HG03439 (cell line): ENCODE measurements around the gene LRRC7.
"Not testable (repeated sequence)": the region's sequence is repeated elsewhere in the genome, so short reads cannot be mapped to it uniquely, and the experiment has no call there.

Experiments
- ATAC-seq: cut with Tn5 transposase; IDR thresholded peaks from one replicate; pipeline ENCODE4 v1.9.1; 2021; ENCODE audit warnings: mild to moderate bottlenecking, moderate library complexity; ENCODE audit not compliant: unreplicated experiment

Gene LRRC7

DNA sequence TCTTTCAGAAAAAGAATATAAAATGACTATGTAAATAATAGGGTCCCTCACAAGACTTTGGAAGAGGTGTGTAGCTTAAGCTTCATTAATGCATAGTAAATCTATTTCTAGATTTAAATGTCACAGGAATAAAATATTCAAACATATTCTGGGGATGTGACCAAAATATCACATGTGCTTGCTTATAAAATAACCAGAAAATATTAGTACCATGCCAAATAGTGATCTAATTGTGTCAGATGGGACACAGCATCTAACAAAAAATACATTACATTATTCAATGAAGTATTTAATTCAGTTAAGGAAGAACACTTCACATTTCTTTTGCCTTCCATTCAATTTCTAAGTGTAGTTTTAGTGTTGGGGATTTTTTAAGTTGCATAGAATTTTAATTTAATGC lies 458.1 kb downstream of the LRRC7 start:
- ATAC-seq = no peak

DNA sequence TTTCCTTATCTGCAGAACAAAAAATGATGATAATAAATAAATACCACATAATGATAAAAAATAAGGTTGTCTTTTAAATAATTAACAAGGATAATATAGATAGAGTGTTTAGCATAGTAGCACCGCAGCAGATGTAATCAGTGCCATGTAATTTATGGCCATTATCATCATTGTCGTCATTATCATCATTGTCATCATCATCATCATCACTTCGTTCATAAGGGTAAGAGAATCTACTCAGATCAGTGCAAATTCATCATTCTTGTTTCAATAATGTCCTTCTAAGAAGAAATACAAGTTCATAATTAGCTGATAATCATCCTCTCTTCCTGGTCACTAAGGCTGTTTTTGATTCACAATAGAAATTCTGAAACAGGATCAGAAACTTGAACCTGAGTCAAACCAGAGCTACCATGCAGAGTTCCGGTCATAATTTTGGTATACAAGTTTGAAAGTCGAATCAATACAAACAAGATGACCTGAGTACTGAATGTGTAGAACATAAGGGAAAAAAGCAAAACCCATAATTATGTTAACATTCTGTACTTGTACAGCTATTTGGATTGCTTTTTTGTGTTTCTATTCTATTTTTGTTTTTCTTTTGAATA lies 465.6 kb downstream of the LRRC7 start:
- peak; percentile 71 for ATAC-seq

DNA sequence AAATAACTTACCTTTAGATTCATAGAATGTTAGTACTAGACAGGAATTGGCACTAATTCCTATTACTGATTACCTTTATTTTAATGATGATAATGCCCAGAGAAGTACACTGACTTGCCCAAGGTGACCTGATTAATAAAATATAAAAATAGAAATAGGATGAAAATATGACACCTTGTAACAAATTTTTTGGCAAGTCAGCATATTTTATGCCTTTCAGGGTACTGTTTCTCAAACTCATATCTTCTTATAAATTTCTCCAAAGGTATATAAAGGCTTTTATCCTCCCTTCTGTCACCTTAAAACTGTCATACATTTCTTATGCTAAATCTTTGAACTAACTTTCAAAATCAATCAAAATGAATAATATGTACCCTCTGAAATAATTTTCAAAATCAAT lies 466.2 kb downstream of the LRRC7 start:
- no peak for ATAC-seq

DNA sequence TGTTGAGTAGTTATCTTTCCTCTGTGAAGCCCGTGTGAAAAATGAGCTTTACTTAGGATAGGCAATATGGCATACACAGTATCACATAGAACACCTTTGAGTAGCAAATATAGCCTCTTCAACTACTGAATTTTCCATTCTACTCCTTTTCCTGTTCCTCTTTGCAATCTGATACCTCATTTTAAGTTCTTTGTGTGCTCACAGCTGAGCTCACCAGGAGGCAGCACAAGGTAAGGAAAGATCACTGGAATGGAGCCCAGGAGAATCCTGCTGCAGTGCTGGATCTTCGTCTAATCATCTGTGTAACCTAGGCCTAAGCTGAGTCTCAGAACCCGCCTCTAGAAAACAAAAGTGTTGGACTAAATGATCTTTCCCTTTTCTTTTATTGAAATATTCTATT lies 466.7 kb downstream of the LRRC7 start:
- no peak for ATAC-seq

DNA sequence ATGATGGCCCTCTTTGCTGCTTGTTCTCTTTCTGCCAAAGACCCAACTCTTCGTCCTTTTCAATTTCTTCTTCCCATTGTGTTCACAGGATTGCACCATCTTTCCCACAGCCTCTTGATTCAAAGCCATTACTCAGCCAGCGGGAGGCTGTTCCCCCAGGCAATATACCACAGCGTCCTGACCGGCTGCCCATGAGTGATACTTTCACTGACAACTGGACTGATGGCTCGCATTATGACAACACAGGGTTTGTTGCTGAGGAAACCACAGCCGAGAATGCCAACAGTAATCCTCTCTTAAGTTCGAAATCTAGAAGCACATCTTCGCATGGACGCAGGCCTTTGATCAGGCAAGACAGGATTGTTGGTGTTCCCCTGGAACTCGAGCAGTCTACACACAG lies 470.3 kb downstream of the LRRC7 start:
- ATAC-seq = no peak

DNA sequence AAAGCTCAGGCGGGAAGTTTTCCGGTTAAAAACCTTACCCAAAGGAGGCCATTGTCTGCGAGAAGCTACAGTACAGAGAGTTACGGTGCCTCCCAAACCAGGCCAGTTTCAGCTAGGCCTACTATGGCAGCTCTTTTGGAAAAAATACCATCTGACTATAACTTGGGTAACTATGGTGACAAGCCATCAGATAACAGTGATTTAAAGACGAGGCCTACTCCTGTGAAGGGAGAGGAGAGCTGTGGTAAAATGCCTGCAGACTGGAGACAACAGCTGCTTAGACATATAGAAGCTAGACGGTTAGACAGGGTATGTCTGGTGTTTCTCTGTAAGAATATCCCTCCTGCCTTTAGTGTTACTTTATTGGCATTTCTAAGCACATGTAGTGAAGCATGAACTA lies 471.8 kb downstream of the LRRC7 start:
- no peak for ATAC-seq

DNA sequence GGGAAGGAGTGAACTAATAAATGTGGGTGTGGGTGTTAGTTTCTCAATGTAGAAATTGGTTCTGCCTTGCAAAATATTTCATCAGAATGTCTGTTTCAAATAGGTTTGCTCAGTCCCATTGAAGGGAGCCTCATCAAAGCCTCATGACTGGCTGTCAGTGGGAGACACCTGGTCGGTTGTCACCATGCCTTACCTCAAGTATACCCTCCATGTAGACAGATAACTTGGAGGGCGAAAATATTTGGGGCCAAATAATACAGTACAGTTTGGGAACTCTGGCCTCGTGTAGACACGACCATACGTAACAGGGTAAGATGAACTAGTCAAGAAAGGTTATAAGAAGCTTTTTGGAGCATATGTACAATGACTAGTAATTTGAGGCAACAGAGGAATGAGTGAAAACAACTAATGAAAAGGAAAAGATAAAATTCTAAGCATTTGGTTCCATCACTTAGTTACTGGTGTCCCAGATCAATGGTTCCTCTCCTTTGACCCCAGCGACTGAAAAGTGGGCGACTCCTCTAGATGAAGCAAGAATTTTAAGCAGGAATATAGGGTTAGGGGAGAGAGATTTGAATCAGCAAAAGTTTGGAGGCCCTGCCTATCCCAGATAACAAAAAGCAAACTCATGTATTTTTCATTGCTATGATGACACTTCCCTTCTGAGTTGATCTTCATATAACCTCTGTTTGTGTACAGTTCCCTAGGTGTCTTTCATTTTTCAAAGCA lies 473.8 kb downstream of the LRRC7 start:
- ATAC-seq = no peak

DNA sequence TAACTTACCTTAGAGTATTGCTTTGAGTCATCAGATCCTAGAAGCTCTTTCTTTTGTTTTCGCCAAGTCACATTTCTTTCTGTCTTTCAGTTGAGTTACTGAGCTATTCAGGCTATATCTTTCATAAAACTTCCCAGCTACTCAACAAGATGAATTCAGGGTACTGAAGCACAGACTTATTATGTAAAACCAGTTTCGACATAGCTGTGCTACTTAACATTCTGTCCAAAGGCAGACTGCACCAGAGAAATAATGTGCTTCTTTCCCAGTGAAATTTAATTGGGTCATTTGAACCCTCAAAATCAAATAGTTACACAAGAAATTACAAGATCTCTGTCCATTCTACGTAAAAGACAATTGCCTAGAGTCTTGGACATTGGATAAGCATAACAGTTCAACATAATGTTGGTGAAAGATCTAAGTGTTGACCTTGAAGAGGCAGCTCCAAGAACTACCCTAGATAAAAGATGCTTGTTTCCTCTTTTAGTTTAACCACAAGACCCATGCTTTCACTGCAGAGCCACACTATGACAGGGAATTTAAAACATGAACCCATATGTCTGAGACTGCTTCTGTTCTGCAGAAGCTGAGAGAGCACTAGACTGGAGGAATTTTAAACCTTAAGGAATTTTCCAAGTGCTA lies 474.5 kb downstream of the LRRC7 start:
- no peak for ATAC-seq

DNA sequence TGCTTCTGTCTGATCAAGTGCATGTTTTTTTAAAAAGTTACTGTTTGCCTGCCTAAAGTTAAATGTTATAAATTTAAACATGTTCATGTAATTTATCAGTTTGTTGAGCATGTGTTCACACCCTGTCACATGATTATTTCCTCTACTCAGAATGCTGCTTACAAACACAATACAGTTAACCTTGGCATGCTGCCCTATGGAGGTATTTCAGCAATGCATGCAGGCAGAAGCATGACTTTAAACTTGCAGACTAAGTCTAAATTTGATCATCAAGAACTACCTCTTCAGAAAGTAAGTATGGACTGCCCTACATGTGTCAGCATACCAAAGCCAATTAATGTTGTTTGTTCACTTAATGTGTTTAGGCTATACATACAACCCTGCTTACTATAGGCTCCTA lies 476.1 kb downstream of the LRRC7 start:
- no peak for ATAC-seq

DNA sequence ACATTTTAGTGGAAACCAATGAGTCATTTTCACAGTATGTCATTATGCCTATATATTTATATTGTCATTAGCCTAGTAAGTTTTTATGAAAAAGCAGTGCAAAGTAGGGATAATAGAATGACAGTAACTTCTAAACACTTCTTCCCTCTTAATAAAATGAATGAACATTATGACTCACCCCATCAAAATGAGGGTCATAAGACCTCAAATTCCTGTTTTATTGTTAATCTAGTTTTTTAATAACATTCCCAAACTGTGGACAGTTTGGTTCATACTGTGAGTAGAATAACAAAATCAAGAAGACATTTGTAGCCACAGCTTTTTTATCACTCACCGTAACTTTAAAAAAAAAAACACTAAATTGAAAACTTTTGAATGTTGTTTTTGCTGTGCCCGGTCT lies 477.1 kb downstream of the LRRC7 start:
- ATAC-seq = no peak

DNA sequence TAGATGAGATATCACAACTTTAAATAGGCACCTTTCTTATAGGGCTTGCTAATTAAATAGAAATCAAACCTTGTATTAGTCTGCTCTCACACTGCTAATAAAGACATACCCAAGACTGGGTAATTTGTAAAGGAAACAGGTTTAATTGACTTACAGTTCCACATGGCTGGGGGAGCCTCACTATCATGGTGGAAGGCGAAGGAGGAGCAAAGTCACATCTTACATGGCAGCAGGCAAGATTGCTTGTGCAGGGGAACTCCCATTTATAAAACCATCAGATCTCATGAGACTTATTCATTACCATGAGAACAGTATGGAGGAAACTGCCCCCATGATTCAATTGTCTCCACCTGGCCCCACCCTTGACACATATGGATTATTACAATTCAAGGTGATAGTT lies 477.9 kb downstream of the LRRC7 start:
- ATAC-seq = not testable (repeated sequence)

DNA sequence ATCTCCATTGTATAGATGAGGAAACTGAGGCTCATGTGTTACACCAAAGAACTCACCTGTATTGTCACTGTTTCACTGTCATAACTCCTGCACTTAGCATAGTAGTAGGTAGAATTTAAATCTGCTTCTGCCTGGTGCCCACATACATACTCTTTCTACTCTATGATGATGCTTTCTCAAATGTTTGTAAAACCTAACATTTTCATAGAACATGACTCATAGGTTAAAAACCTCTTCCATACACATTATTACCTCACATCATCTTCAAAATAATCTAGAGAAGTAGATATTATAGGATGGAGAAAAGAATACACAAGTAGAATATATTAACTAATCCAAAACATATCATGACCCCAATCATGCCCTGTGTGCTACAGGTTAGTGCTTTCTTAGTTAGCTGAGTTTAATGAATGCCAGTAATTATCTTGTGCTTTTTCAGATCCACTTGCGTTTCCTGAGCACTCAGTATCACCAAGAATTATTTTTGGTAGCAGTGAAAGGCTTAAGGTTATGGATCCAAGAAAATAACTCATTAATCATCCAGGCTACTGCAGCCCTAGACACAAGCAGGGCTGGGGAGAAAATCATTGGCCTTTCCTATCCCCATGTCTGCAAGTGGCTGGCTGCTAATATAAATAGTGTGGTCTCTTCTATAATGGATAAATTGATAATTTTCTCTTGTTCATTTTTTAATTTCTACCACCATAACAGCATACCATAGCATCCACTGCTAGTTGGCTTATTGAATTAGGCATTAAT lies 480.8 kb downstream of the LRRC7 start:
- no peak for ATAC-seq

DNA sequence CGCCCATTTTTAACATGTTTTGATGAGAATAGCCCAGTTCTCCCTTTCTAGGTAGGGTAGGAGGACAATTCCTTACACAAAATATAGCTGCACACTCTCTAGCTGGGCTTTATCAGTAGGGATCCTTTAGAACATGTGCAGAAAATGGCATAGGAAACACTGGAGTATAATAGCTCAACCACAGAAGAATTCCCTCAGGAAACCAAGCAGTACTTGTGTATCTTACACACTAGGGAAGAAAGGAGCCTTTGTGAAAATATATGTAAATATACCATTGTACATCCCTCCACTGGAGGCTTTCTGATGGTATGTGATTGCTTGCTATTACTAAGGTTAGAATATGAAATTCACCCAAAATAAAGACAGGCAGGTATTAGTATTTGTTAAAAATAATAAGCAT lies 484.2 kb downstream of the LRRC7 start:
- ATAC-seq = no peak

DNA sequence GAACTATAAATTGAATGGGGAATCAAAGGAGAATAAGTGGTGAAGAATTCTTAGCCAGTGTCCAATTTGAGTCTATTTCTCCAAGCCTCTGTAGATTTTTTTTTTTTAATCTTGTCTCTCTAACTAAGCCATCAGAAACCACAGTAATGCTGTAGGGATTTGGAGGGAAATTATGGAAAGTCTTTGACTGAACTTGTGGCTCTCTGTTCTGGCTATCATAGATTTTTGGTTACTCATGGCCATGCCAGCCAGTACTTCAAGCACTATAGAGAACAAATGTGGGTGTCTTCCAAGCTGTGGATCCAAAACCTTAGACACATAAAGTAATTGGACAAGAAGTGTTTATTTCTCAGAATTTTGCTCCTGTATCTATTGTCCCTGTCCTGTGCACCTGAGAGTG lies 489.8 kb downstream of the LRRC7 start:
- ATAC-seq = no peak

DNA sequence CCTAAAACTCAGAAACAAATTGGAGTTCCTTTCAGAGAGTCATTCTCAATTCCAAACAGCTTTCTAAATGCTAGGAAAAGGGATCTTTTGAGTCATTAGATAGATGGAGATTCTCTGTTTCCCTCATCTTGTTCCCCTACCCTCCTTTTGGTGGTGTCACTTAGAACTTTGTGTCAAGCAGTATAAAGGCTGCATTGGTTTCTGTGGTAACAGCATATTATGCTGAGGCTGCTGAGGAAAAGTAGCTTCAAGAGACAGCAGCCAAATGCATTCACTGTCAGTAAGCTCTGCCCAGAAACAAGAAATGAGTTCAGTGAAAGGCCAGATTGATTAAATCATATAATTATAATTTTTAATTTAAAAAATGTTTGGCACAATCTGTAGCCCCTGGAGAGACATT lies 493.5 kb downstream of the LRRC7 start:
- ATAC-seq = no peak

DNA sequence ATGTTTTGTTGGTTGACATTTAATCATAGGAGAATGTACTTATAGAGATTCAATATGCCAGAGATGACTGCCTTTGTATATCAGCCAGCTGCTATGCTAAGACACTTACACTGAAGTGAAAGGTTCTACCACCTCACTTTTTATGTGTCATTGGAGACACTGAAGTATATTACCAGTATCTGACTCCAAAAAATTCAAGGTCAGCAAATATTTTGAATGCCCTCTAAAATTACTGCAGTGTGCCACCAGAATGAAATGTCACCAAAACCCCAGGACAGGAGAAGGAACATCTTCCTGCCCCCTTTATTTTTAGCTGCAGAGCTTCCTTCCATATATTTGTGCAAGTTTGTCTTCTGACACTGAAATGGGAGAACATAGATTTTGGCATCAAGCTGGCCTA lies 496.1 kb downstream of the LRRC7 start:
- ATAC-seq = no peak

DNA sequence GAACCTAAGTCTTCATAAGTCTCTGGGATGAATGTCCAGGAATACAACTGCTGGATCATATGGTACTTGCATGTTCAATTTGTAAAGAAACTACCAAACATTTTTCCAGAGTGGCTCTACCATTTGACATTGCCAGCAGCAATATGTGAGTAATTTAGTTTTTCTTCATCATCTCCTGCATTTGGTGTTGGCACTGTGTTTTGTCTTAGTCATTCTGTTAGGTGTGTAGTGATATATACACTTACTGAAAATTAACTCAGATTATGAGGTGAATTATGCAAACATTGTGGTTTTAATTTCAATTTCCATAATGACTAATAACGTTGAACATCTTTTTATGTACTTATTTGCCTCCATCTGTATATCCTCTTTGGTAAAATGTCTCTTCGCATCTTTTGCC lies 499.0 kb downstream of the LRRC7 start:
- ATAC-seq = no peak

DNA sequence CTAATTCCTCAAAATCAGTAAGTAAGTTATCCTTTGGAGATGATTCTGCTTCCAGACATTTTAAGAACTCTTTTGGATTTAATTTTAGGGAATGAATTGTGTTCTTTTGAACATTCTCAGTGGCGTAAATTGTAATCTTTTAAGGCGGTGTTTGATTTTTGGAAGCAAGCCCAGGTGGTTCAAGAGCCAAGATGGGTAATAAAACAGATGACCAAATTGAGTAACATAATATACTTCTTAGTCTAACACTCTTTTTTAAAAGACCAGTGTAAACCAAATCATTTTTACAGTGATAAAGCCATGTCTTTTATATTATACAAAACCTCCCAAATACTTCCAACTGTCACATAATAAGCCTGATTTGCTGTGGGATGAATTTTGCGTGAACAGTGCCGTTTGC lies 503.9 kb downstream of the LRRC7 start:
- ATAC-seq = no peak

DNA sequence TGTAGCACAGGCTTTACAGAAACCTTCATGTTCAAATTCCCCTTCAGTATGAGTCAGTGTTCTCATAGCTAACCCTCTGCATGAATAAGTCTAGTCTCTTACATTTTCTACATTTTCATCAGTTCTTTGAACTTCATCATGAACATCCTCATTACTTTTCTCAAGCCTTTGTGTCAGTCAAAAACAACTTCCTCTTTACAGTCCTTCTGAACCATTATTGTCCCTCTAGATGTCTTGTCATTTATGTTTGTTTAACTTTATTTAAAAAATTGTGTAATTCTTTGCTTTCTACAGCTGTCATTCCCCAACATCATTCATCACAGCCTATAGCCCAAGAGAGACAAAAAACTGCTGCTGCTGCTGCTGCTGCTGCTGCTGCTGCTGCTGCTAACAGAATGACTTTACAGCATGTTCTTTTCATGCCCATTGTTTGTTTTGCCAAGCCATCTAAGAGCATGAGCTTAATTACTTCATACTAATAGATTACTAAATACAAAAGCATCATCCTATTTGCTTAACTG lies 504.6 kb downstream of the LRRC7 start:
- ATAC-seq = no peak

DNA sequence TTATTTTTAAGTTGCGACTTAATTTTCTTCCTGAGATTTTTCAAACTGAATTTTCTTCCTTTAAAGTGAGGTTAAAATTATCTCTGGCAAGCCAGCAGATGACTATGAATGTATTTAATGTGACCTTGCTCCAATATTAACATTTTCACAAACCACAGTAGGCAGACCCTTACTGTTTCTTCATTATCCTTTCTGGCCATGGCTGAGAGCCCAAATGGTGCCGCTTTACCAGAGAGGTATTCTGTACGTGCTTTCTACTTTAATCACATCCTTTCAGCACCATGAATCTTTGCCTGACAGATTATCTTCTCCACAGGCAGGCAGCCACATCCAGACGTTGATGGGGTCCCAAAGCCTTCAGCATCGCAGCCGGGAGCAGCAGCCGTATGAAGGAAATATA lies 508.0 kb downstream of the LRRC7 start:
- ATAC-seq = no peak

DNA sequence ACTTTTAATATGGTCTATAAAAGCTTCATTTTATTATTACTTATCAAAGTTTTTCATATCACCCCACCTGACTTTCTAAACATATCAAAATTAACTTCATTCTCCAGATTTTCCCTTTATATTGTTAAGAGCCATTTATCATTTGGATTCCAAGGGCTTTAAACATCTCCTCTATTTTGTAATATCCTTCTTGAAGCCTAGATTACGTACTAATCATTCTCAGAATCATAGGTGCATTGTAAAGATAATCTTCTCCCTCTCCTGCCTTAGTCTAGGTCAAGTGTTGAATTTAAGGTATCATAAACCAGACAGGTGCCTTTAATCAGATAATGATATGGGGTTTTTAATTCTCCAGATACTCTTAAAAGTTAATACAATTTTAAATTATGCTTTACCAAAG lies 509.3 kb downstream of the LRRC7 start:
- ATAC-seq = no peak

DNA sequence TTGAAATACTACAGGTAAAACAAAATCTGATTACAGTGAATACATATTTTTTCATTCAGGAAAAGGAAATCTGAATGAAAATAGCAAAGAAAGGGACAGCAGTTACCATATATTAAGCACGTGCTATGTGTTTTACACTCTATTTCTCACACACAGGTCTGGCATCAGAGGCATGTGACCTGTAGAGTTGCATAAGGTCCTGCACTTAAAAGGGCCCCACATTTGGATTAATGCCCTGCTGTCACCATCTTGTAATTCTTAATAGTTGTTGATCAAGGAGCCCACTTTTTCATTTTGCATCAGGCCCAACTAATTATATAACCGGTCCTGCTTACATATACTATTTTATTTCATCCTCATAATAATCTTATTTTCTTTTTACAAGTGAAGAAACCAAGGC lies 511.8 kb downstream of the LRRC7 start:
- ATAC-seq = no peak
